Measurements from ENCODE around the gene EDA.

EDA gene

GRCh38 chrX:69793260-69793935 lies 177.5 kb downstream of the EDA start:
- no peak for DNase-seq (ENCODE audit: low read depth)

GRCh38 chrX:69795702-69796101 lies 179.8 kb downstream of the EDA start:
- TF ChIP-seq CTCF (IDR thresholded peaks at IDR 0.05; ENCODE audit: low read length, missing control alignments) = no peak
- no peak for DNase-seq (ENCODE audit: low read depth)
- H3K4me3 ChIP-seq (replicated peaks; ENCODE audit: low read depth, low read length) = no peak overlapping the region

More at GRCh38 chrX:69793260-69793935, 177.5 kb downstream of the EDA start:
- TF ChIP-seq CTCF (IDR thresholded peaks at IDR 0.05; ENCODE audit: low read length, missing control alignments) = no peak
- H3K4me3 ChIP-seq (replicated peaks; ENCODE audit: low read depth, low read length) = no peak overlapping the region

GRCh38 chrX:69807400-69807799 lies 191.5 kb downstream of the EDA start:
- no peak for TF ChIP-seq CTCF (IDR thresholded peaks at IDR 0.05; ENCODE audit: low read length, missing control alignments)
- no peak overlapping the region for H3K4me3 ChIP-seq (replicated peaks; ENCODE audit: low read depth, low read length)
- DNase-seq (ENCODE audit: low read depth) = no peak

GRCh38 chrX:69808375-69808774 lies 192.5 kb downstream of the EDA start:
- TF ChIP-seq CTCF (IDR thresholded peaks at IDR 0.05; ENCODE audit: low read length, missing control alignments) = no peak
- no peak for DNase-seq (ENCODE audit: low read depth)
- H3K4me3 ChIP-seq (replicated peaks; ENCODE audit: low read depth, low read length) = no peak overlapping the region

- DNase-seq (ENCODE audit: low read depth) = peak; percentile 7
- no peak for TF ChIP-seq CTCF (IDR thresholded peaks at IDR 0.05; ENCODE audit: low read length, missing control alignments)
- H3K4me3 ChIP-seq (replicated peaks; ENCODE audit: low read depth, low read length) = no peak overlapping the region
Measured at GRCh38 chrX:69813677-69814076, 197.8 kb downstream of the EDA start.

- DNase-seq (ENCODE audit: low read depth) = no peak
- no peak overlapping the region for H3K4me3 ChIP-seq (replicated peaks; ENCODE audit: low read depth, low read length)
- no peak for TF ChIP-seq CTCF (IDR thresholded peaks at IDR 0.05; ENCODE audit: low read length, missing control alignments)
Measured at GRCh38 chrX:69815063-69815462, 199.2 kb downstream of the EDA start.

- no peak overlapping the region for H3K4me3 ChIP-seq (replicated peaks; ENCODE audit: low read depth, low read length)
- TF ChIP-seq CTCF (IDR thresholded peaks at IDR 0.05; ENCODE audit: low read length, missing control alignments) = no peak
- DNase-seq (ENCODE audit: low read depth) = no peak
Measured at GRCh38 chrX:69815519-69815918, 199.6 kb downstream of the EDA start.

Measured in fibroblast of pulmonary artery (primary cell).